Adipose tissue (tissue), 3 donors: ENCODE measurements around the gene ST8SIA4. TPM values are rescaled to one million over a fixed set of nuclear protein-coding genes. Genes with fewer than 3 reads are reported as not detected.
"Not testable (repeated sequence)": the region's sequence is repeated elsewhere in the genome, so short reads cannot be mapped to it uniquely, and the experiment has no call there.

Source experiments
- H3K27ac ChIP-seq: one replicate; pipeline ENCODE4 v1.5.1; 2013; ENCODE audit warnings: low read depth, low read length
- WGBS, 3 donors: extraction: QIAGEN DNeasy Blood & Tissue Kit; methylation state at CpG; one replicate each; pipeline ENCODE4 v1.1.7; 2013; 5-methylcytosine and 5-hydroxymethylcytosine counted together
- polyA plus RNA-seq, 3 donors: library from polyadenylated mRNA; stranded (reverse); fragments of 200-250 nt; gene quantifications; one replicate each; pipeline ENCODE4 v1.2.3, GENCODE V29; 2013
- donor health status: healthy with polysubstance abuse.
- donor health status: Bipolar disorder and iron deficiency.
- donor health status: healthy.

Gene ST8SIA4
- polyA plus RNA-seq, 3 donors: 0.45 to 3.1 (median 2.7) TPM

- no peak overlapping the region for H3K27ac ChIP-seq
- 91 to 99% (median 96%) methylated on average over 4 of the region's 4 CpGs for WGBS, 3 donors
Observed at GRCh38 chr5:100794844-100795243, 108.2 kb downstream of the ST8SIA4 start.

DNA sequence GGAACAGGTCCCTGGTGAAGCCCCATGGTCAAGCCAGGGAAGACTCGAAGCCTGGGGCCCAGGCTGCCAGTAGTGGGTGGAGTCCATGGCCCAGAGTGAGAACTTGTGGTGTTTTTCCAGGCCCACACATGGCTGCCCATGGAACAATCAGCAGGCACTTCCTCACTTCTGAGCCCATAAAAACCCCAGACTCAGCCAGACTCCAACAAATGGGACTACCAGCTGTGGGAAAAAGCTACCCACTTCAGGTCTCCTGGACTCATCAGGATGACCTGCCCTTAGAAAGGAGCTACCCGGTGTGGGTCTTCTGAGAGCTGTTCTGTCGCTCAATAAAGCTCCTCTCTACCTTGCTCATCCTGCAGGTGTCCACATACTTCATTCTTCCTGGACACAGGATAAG lies 108.9 kb downstream of the ST8SIA4 start:
- WGBS, 3 donors: 92 to 98% (median 93%) methylated on average over 3 of the region's 3 CpGs
- no peak overlapping the region for H3K27ac ChIP-seq

GRCh38 chr5:100792781-100793180 lies 110.3 kb downstream of the ST8SIA4 start:
- WGBS, 3 donors: 82 to 85% (median 82%) methylated on average over 3 of the region's 3 CpGs
- H3K27ac ChIP-seq: no peak overlapping the region

DNA sequence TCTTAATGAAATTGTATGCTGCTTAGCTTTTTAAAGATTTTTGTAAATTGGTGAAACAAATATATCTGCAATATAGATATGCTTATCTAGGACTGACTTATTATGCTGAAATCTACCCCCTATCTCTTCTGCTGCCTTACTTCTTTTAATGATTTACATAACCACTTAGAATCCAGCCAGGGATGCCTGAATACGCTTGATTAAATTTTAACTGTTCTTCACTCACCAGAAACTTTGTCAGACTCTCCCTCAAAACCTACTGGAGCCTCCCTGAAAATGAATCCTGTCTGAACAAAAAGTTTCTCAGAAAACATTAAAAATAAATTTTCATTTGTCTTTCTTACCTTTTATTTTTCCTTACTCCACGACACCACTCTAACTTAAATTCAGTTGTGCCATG lies 111.7 kb downstream of the ST8SIA4 start:
- 73 to 97% (median 92%) methylated on average over 2 of the region's 2 CpGs for WGBS, 3 donors
- H3K27ac ChIP-seq: no peak overlapping the region

GRCh38 chr5:100790951-100791350 lies 112.1 kb downstream of the ST8SIA4 start:
- WGBS, 3 donors: 55 to 81% (median 76%) methylated on average over 2 of the region's 2 CpGs
- H3K27ac ChIP-seq: no peak overlapping the region

- 35 to 58% (median 48%) methylated on average over 4 of the region's 4 CpGs for WGBS, 3 donors
- no peak overlapping the region for H3K27ac ChIP-seq
Observed at GRCh38 chr5:100790170-100790665, 112.9 kb downstream of the ST8SIA4 start.

DNA sequence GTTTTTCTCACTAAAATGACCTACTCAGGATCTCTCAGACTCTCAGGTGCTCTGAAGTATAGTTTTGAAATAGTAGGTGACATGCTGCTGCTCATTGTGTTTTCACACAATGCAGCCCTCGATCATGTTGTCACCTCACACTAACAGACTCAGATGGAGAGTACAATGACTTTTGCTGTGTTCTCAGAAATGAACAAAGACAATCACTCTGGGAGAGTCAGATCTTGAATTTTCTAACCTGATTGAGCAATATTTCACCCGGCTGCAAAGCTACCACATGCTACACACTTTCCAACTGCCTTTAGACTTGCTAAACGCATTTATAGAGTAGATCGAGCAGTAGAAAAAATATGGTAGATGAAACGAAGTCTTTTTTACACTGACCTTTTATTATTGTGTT lies 113.4 kb downstream of the ST8SIA4 start:
- H3K27ac ChIP-seq: no peak overlapping the region
- WGBS, 3 donors: 56 to 62% (median 59%) methylated on average over 5 of the region's 5 CpGs

- WGBS, 3 donors: 69 to 92% (median 89%) methylated on average over 2 of the region's 2 CpGs
- no peak overlapping the region for H3K27ac ChIP-seq
Observed at GRCh38 chr5:100788417-100788816, 114.7 kb downstream of the ST8SIA4 start.

- WGBS, 3 donors: 96 to 100% (median 97%) methylated on average over 2 of the region's 2 CpGs
- H3K27ac ChIP-seq: no peak overlapping the region
Observed at GRCh38 chr5:100787648-100788047, 115.4 kb downstream of the ST8SIA4 start.

DNA sequence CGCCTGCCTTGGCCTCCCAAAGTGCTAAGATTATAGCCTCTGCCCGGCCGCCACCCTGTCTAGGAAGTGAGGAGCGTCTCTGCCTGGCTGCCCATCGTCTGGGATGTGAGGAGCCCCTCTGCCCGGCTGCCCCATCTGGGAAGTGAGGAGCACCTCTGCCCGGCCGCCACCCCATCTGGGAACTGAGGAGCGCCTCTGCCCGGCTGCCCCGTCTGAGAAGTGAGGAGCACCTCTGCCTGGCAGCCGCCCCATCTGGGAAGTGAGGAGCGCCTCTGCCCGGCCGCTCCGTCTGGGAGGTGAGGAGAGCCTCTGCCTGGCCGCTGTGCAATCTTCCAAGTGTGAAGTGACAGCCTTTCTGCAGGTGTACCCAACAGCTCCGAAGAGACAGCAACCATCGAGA lies 117.5 kb downstream of the ST8SIA4 start:
- WGBS, 3 donors: 92 to 99% (median 99%) methylated on average over 12 to 17 of the region's 19 CpGs
- not testable (repeated sequence) for H3K27ac ChIP-seq

DNA sequence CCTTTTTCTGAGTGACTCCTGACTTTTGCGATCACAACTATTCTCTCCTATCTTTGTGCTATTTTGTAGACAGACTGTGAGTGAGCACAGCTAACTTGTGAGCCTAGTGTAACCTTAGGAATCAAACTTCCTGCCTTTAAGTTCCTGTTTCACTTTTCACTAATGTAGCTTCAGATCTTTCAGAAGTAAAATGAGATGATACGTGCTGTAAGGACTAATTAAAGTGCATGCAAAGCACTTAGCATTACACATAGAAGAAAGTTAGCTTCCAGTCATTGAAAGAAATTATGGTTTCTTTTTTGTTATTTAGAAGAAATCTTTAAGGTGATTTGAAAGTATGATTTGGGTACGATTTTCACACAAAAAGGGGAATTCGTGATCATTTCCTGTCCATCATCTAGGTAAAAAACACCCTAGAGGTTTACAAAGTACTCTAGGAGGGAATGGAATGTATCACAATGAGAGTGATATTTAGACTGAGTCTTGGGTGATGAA lies 122.7 kb downstream of the ST8SIA4 start:
- WGBS, 3 donors: 45 to 74% (median 64%) methylated on average over 4 of the region's 4 CpGs
- no peak overlapping the region for H3K27ac ChIP-seq

DNA sequence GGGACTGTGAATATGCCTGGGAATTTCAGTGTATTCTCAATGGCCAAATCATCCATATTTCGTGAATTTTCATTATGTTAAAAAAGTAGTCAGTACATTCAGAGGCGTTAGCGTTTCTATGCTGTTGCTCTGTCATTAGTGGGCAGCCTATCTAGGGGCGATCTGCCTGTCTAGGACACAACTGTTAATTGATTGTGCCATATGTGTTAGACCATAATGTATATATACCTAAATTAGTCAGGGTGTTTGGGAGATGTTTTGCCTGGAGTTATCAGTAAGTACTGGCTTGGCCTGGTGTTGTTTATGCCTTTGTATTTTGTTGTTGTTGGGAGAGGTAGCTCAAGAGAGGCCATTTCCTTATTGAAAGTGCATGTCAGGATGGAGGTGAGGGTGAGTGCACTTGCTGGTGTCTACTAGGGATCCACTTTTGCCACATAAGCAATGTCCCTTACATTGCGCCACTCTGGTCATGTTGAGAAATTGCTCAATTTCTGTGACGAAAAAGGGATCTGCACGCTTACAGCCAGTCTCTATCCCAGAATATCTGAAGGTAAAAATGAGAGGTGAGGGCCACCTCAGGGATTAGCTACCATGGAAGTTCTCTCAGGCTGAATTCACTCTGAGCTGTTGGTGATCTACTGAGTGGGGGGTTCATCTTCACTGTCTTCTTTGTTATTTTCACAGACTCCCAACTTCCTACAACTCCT lies 123.3 kb downstream of the ST8SIA4 start:
- H3K27ac ChIP-seq: no peak overlapping the region
- whole genome bisulfite sequencing, 3 donors: 77 to 95% (median 86%) methylated on average over 7 of the region's 7 CpGs

DNA sequence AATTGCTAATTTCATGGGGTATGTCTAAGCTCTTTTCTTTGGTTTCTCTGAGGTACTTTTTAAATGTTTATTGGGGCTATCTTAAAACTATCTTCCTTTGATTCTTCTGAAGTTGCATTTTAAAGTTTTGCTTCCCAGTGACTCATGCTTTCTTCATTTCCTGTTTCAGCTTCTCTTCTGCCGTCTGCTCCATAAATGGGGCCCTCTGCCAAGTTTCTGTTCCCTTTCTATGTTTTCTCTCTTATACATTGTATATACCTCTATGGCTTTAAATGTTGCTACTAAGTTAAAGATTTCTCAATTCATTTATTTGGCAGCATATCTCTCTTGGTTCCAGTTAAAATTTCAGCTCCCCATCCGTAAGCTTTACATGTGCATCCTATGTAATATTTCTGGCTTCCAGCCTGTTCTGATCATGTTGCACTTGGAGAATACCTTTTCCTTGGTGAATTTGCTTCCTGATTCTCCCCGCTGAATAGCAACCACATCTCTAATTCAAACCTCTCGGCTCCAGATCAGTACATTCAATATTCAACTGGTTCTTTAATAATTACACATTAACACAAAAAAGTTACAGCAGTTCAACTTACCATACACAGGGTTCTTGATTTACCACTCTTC lies 125.3 kb downstream of the ST8SIA4 start:
- H3K27ac ChIP-seq: no peak overlapping the region
- WGBS, 3 donors: 32 to 56% (median 36%) methylated on average over 4 of the region's 4 CpGs

DNA sequence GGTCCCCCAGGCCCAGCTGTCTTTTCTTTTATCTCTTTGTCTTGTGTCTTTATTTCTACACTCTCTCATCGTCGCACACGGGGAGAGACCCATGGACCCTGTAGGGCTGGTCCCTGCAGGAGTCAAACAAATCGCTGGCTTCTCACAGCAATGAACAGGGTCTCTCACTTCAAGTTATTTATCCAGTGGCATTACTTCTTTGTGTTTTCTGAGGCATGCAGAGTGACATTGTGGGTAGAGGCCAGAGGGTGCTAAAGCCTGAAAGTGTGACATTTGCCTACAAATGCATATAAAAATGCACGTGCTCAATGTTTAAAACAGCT lies 127.6 kb downstream of the ST8SIA4 start:
- H3K27ac ChIP-seq: no peak overlapping the region
- WGBS, 3 donors: 93 to 95% (median 94%) methylated on average over 5 of the region's 5 CpGs

- WGBS, 3 donors: 56 to 89% (median 83%) methylated on average over 2 of the region's 2 CpGs
- H3K27ac ChIP-seq: no peak overlapping the region
Observed at GRCh38 chr5:100772548-100772947, 130.5 kb downstream of the ST8SIA4 start.

- 81 to 93% (median 86%) methylated on average over 3 of the region's 3 CpGs for WGBS, 3 donors
Observed at GRCh38 chr5:100772006-100772405, 131.1 kb downstream of the ST8SIA4 start.

GRCh38 chr5:100771181-100771580 lies 131.9 kb downstream of the ST8SIA4 start:
- H3K27ac ChIP-seq: no peak overlapping the region
- 70 to 72% (median 72%) methylated on average over 2 of the region's 2 CpGs for WGBS, 3 donors

More at GRCh38 chr5:100772006-100772405, 131.1 kb downstream of the ST8SIA4 start:
- H3K27ac ChIP-seq: no peak overlapping the region

- no peak overlapping the region for H3K27ac ChIP-seq
- 66 to 72% (median 67%) methylated on average over 4 of the region's 4 CpGs for whole genome bisulfite sequencing, 3 donors
Observed at GRCh38 chr5:100768221-100768620, 134.9 kb downstream of the ST8SIA4 start.

DNA sequence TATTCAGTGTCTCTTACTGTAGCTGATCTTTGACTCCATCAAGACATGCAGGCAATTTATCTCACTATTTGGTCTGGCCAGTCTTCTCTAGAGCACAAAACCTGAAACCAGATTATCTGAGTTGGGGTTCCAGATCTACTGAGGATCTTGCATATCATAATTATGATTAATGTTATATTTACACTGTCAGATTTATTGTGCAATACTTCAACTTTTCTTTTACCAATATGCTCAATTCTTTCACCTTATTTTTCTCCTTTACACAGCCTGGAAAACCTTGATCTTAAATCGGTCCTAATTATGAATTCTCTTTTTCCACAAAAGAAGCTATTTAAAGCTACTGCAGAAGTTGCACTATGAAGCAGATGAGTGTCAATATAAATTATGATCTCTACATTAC lies 140.1 kb downstream of the ST8SIA4 start:
- 61 to 90% (median 85%) methylated on average over 1 of the region's 1 CpG for WGBS, 3 donors

GRCh38 chr5:100762108-100762507 lies 141.0 kb downstream of the ST8SIA4 start:
- no peak overlapping the region for H3K27ac ChIP-seq

More for the DNA sequence above, 140.1 kb downstream of the ST8SIA4 start:
- H3K27ac ChIP-seq: no peak overlapping the region
